Sigmoid colon (tissue), 7 donors: Measurements from ENCODE around the gene BCAS4. TPM values are rescaled to one million over a fixed set of nuclear protein-coding genes. Genes with fewer than 3 reads are reported as not detected.

ENCODE experiments used
- DNase-seq: peaks from one replicate; pipeline ENCODE4 v3.0.0-alpha.2; 2019
- H3K27ac ChIP-seq, 4 donors: fragments of 200-600 bp; sonication (generic); one replicate each; pipeline ENCODE4 v1.5.1; 2016 to 2019; ENCODE audit warnings: mild to moderate bottlenecking in 1 of 4
- H3K27me3 ChIP-seq, 3 donors: fragments of 200-600 bp; sonication (generic); one replicate each; pipeline ENCODE4 v1.5.1; 2019; ENCODE audit warnings: mild to moderate bottlenecking in 1 of 3
- H3K36me3 ChIP-seq, 4 donors: fragments of 200-600 bp; sonication (generic); one replicate each; pipeline ENCODE4 v1.5.1; 2016 to 2019
- H3K4me1 ChIP-seq, 4 donors: fragments of 200-600 bp; sonication (generic); one replicate each; pipeline ENCODE4 v1.5.1; 2017 to 2019
- H3K4me3 ChIP-seq, 4 donors: fragments of 200-600 bp; sonication (generic); one replicate each; pipeline ENCODE4 v1.5.1; 2017 to 2019; ENCODE audit warnings: mild to moderate bottlenecking in 2 of 4, moderate library complexity in 1 of 4
- H3K9me3 ChIP-seq, 4 donors: fragments of 200-600 bp in 3 of 4; sonication (generic) in 3 of 4; one replicate each; pipeline versions ENCODE4 v1.5.1 to v1.6.1; 2013 to 2019
- EP300 ChIP-seq, 4 donors: sonication (generic); formaldehyde crosslinking; IDR thresholded peaks; one replicate each; pipeline ENCODE4 v1.6.1; 2017; ENCODE audit warnings: antibody characterized with exemption in 4 of 4
- POLR2A ChIP-seq, 2 donors: fragments of 450-650 bp; IDR thresholded peaks; one replicate each; pipeline ENCODE4 v1.6.1; 2016; ENCODE audit warnings: antibody characterized with exemption in 2 of 2, mild to moderate bottlenecking in 2 of 2, moderate library complexity in 2 of 2
- POLR2AphosphoS5 ChIP-seq, 4 donors: sonication (generic); formaldehyde crosslinking; IDR thresholded peaks; one replicate each; pipeline ENCODE4 v1.6.1; 2017; ENCODE audit warnings: antibody characterized with exemption in 4 of 4
- WGBS, 2 donors: extraction: QIAGEN DNeasy Blood & Tissue Kit; methylation state at CpG; one replicate each; pipeline ENCODE4 v1.1.7; 2013; 5-methylcytosine and 5-hydroxymethylcytosine counted together
- intact Hi-C: fragments of 100-400 bp; cut with DNase I; formaldehyde crosslinking; loops from one replicate; pipeline ENCODE4 v1.15.1; 2023
- polyA plus RNA-seq, 3 donors: library from polyadenylated mRNA; stranded (reverse); fragments of 200-250 nt; gene quantifications; one replicate each; pipeline ENCODE4 v1.2.3, GENCODE V29; 2013
- total RNA-seq, 4 donors: library from RNA; depleted of rRNA; stranded (reverse); fragments of >200 nt; gene quantifications; one replicate each; pipeline ENCODE4 v1.1.0, GENCODE V29; 2016
- TF ChIP-seq, protein P1 (sequence below), 4 experiments: fragments of 450-650 bp in 3 of 4; fragments of 200-600 bp in 1 of 4; IDR thresholded peaks; one replicate each; pipeline ENCODE4 v1.5.1; 2016 to 2019; ENCODE audit warnings: antibody characterized with exemption in 4 of 4, mild to moderate bottlenecking in 3 of 4, moderate library complexity in 2 of 4
- donor health status: healthy with polysubstance abuse.
- donor health status: Bipolar disorder and iron deficiency.
- donor health status: healthy.

Gene BCAS4
- total and polyA plus RNA-seq, 7 donors = 0.46 to 10.1 (median 3.5) TPM

DNA sequence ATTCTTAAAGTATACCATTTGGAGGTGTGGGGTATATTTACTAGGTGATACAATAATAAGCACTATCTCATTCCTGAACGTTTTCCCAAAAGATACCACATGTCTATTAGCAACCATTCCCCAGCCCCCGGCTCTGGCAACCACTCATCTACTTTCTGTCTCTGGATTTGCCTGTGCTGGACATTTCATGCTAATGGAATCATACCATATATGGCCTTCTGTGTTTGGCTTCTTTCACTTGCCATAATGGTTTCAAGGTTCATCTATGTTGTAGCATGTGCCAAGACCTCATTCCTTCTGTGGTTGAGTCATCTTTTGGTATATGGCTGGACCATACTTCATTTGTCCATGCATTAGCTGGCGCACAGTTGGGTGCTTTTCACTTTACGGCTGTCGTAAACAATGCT lies 39.7 kb downstream of the BCAS4 start:
- intact Hi-C loops = no loop called here
- TF ChIP-seq, protein P1, sequence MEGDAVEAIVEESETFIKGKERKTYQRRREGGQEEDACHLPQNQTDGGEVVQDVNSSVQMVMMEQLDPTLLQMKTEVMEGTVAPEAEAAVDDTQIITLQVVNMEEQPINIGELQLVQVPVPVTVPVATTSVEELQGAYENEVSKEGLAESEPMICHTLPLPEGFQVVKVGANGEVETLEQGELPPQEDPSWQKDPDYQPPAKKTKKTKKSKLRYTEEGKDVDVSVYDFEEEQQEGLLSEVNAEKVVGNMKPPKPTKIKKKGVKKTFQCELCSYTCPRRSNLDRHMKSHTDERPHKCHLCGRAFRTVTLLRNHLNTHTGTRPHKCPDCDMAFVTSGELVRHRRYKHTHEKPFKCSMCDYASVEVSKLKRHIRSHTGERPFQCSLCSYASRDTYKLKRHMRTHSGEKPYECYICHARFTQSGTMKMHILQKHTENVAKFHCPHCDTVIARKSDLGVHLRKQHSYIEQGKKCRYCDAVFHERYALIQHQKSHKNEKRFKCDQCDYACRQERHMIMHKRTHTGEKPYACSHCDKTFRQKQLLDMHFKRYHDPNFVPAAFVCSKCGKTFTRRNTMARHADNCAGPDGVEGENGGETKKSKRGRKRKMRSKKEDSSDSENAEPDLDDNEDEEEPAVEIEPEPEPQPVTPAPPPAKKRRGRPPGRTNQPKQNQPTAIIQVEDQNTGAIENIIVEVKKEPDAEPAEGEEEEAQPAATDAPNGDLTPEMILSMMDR (IDR thresholded peaks at IDR 0.05) = no peak
- DNase-seq = no peak
- H3K4me1 ChIP-seq = peaks cover 0 to 16% (median 10%) of the 10 kb centered on the region in 4 donors
- 55 to 79% methylated on average over 5 of the region's 5 CpGs for WGBS, 2 donors
- H3K9me3 ChIP-seq = no peaks in the 10 kb centered on the region
- H3K36me3 ChIP-seq = peaks cover 0 to 7% (median 0%) of the 10 kb centered on the region in 4 donors
- no peak overlapping the region for H3K4me3 ChIP-seq
- H3K27me3 ChIP-seq = no peaks in the 10 kb centered on the region
- no peak overlapping the region for H3K27ac ChIP-seq

DNA sequence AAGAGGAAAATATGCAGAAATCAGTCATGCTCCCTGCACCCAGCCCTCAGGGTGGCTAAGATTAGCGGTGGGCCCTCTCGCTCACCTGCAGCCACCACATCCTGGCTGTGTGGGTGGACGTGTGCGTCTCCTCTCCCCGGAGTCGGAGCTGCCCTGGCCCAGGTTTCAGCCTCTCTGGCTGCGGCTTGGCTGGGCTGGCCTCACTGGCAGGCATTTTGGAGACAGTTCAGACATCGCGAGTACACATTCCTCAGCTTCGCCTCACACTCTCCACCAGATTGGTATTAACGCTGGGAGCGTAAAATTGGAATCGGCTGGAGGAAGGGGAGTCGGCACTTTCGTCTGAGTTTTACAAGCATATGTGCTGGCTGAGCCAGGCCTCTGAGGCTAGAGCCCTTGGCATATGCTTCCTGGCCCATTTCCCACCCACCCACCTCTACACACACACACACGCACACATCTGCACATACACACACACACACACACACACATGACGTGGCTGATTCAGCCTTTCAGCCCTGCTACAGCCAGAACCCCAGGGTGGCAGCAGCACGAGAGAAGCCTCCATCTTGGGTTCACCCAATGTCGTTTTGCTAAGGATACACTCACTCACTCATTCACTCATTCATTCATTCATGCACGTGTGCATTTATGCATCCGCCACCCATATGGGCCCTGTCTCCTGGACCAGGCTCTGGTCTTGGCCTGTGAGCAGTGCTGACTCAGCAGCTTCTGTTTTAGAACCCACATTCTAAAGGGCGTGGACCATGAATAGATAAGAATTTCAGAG lies 42.9 kb downstream of the BCAS4 start:
- Histone ChIP-seq H3K9me3 (no peaks in the 10 kb centered on the region), H3K4me1 (peaks cover 0 to 16% (median 10%) of the 10 kb centered on the region in 4 donors), H3K27ac (peak overlapping the region; percentile 71 to 78 (median 75)), H3K36me3 (no peaks in the 10 kb centered on the region), H3K4me3 (peak overlapping the region in 3 of 4 donors; percentile 13 to 18 (median 17)), H3K27me3 (no peaks in the 10 kb centered on the region)
- WGBS, 2 donors = 73 to 80% methylated on average over 22 of the region's 22 CpGs
- DNase-seq = peak; percentile 78
- intact Hi-C loops = no loop called here
- TF ChIP-seq EP300 (IDR thresholded peaks at IDR 0.05) (no peak), POLR2AphosphoS5 (IDR thresholded peaks at IDR 0.05) (no peak), POLR2A (IDR thresholded peaks at IDR 0.05) (no peak)
- TF ChIP-seq, protein P1 (IDR thresholded peaks at IDR 0.05) = no peak

DNA sequence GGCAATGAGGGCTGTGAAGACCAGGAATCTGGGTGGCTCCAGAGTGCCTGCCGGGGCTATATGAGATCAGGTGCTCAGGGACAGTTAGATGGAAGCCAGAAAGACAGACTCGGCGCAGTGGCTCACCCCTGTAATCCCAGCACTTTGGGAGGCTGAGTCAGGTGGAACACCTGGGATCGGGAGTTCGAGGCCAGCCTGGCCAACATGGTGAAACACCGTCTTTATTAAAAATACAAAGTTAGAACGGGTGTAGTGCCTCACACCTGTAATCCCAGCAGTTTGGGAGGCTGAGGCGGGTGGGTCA lies 43.4 kb downstream of the BCAS4 start:
- Histone ChIP-seq H3K27ac (peak overlapping the region; percentile 71 to 78 (median 75)), H3K4me1 (peaks cover 0 to 16% (median 10%) of the 10 kb centered on the region in 4 donors), H3K9me3 (no peaks in the 10 kb centered on the region), H3K4me3 (no peak overlapping the region), H3K36me3 (no peaks in the 10 kb centered on the region), H3K27me3 (no peaks in the 10 kb centered on the region)
- TF ChIP-seq, protein P1 (IDR thresholded peaks at IDR 0.05) = no peak
- no peak for TF ChIP-seq POLR2AphosphoS5 (IDR thresholded peaks at IDR 0.05)
- TF ChIP-seq POLR2A (IDR thresholded peaks at IDR 0.05) = no peak
- TF ChIP-seq EP300 (IDR thresholded peaks at IDR 0.05) = no peak
- whole genome bisulfite sequencing, 2 donors = 87 to 94% methylated on average over 8 of the region's 8 CpGs
- intact Hi-C loops = no loop called here
- no peak for DNase-seq

DNA sequence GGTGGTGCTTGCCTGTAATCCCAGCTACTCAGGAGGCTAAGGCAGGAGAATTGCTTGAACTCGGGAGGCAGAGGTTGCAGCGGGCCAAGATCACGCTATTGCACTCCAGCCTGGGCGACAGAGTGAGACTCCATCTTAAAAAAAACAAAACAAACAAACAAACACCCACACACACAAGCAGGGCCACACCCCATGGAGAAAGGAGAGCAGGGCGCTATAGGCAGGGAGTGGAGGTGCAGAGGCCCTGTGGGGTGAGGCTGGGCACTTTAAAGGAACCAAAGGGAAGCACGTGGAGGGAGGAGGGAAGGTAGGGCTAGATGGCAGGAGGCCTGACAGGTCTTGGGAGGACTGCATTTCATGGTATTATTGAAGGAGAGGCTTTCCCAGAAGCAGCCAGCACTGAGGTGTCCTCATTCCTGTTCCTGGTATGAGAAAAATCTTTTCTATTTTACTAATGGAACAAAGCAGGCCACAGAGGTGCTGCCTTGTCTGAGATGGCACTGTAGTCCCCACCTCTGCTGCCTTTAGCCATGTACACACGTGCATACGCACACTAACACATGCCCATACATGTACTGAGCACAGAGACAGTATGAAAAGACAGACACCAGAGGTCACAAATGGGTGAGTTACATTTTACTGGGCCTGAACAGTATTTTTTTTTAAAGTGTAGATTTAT lies 44.0 kb downstream of the BCAS4 start:
- DNase-seq = no peak
- no peak overlapping the region for H3K4me3 ChIP-seq
- intact Hi-C loops = no loop called here
- no peaks in the 10 kb centered on the region for H3K27me3 ChIP-seq
- H3K9me3 ChIP-seq = no peaks in the 10 kb centered on the region
- peak overlapping the region in 3 of 4 donors; percentile 73 to 78 (median 77) for H3K27ac ChIP-seq
- TF ChIP-seq, protein P1 (IDR thresholded peaks at IDR 0.05) = no peak
- TF ChIP-seq EP300 (IDR thresholded peaks at IDR 0.05) = no peak
- TF ChIP-seq POLR2A (IDR thresholded peaks at IDR 0.05) = no peak
- TF ChIP-seq POLR2AphosphoS5 (IDR thresholded peaks at IDR 0.05) = no peak
- peaks cover 0 to 16% (median 10%) of the 10 kb centered on the region in 4 donors for H3K4me1 ChIP-seq
- H3K36me3 ChIP-seq = no peaks in the 10 kb centered on the region
- WGBS, 2 donors = 71 to 88% methylated on average over 8 of the region's 8 CpGs
